Transverse colon (tissue), 4 donors: ENCODE measurements around the gene MBD3L2B. TPM values are rescaled to one million over a fixed set of nuclear protein-coding genes. Genes with fewer than 3 reads are reported as not detected.

Source experiments
- DNase-seq: peaks from one replicate; pipeline ENCODE4 v3.0.0-alpha.2; 2019
- H3K27ac ChIP-seq, 4 donors: fragments of 200-600 bp; sonication (generic); 2 replicates each; pipeline ENCODE4 v1.5.1; 2016 to 2018; ENCODE audit warnings: inconsistent platforms in 4 of 4
- H3K27me3 ChIP-seq: fragments of 200-600 bp; sonication (generic); 2 replicates; pipeline ENCODE4 v1.5.1; 2017; ENCODE audit warnings: inconsistent platforms
- H3K36me3 ChIP-seq, 4 donors: fragments of 200-600 bp; sonication (generic); 2 replicates each; pipeline ENCODE4 v1.5.1; 2017 to 2019; ENCODE audit warnings: inconsistent platforms in 4 of 4
- H3K4me1 ChIP-seq, 4 donors: fragments of 200-600 bp; sonication (generic); 2 replicates each; pipeline ENCODE4 v1.5.1; 2017 to 2020; ENCODE audit warnings: inconsistent platforms in 4 of 4
- H3K4me3 ChIP-seq, 4 donors: fragments of 200-600 bp; sonication (generic); 1 replicate in 1 of 4; 2 replicates in 3 of 4; pipeline versions ENCODE4 v1.5.1 to v1.6.1; 2017 to 2019; ENCODE audit warnings: inconsistent platforms in 4 of 4
- H3K9me3 ChIP-seq, 2 donors: fragments of 200-600 bp; sonication (generic); 2 replicates each; pipeline ENCODE4 v1.5.1; 2017 to 2019; ENCODE audit warnings: inconsistent platforms in 2 of 2
- EP300 ChIP-seq: sonication (generic); formaldehyde crosslinking; IDR thresholded peaks from one replicate; pipeline ENCODE4 v1.6.1; 2017; ENCODE audit warnings: antibody characterized with exemption, low read depth
- POLR2A ChIP-seq: fragments of 450-650 bp; IDR thresholded peaks from one replicate; pipeline ENCODE4 v1.6.1; 2016; ENCODE audit warnings: antibody characterized with exemption, mild to moderate bottlenecking, moderate library complexity
- POLR2AphosphoS5 ChIP-seq, 3 donors: sonication (generic); formaldehyde crosslinking; IDR thresholded peaks; one replicate each; pipeline ENCODE4 v1.6.1; 2016; ENCODE audit warnings: antibody characterized with exemption in 3 of 3
- WGBS, 2 donors: methylation state at CpG; one replicate each; pipeline ENCODE4 v1.1.5; 2018; ENCODE audit warnings: low coverage in 1 of 2; 5-methylcytosine and 5-hydroxymethylcytosine counted together
- in situ Hi-C, 4 donors: fragments of 200-750 bp; cut with MboI; loops; one replicate each; pipeline versions ENCODE4 v1.15.0 to v1.15.1; 2017; ENCODE audit warnings: low sequenced_read_pairs in 3 of 4, low pct_ligation_motif_present in 1 of 4, low pct_unique_long_range_greater_than_20kb in 1 of 4
- intact Hi-C: fragments of 100-400 bp; cut with DNase I; formaldehyde crosslinking; loops from one replicate; pipeline ENCODE4 v1.15.1; 2023; ENCODE audit warnings: low total_unique reads
- total RNA-seq, 4 donors: library from RNA; depleted of rRNA; stranded (reverse); fragments of >200 nt; gene quantifications; one replicate each; pipeline ENCODE4 v1.1.0, GENCODE V29; 2016
- TF ChIP-seq, protein P1 (sequence below), 5 experiments: fragments of 200-600 bp in 3 of 5; fragments of 450-650 bp in 2 of 5; sonication (generic) in 3 of 5; IDR thresholded peaks; 1 replicate in 2 of 5; 2 replicates in 3 of 5; pipeline ENCODE4 v1.5.1; 2016 to 2017; ENCODE audit warnings: antibody characterized with exemption in 5 of 5, inconsistent platforms in 3 of 5, mild to moderate bottlenecking in 2 of 5, moderate library complexity in 1 of 5

The MBD3L2B gene
- total RNA-seq, 4 donors from 2014 or later = not detected

DNA sequence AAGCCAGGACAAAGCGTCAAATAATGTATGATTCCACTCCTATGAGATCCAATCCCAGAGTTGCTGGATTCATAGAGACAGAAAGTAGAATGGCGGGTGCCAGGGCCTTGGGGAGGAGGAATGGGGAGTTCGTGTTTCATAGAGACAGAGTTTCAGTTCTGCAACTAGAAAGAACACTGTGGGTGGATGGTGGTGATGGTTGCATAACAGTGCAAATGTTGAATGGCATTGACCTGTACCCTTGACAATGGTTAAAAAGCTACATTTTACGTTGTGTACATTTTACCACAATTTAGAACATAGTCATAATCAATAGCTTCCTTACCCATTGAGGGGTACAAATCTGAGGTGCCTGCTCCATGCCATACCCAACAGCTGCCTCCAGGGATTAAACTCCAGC lies 33.4 kb downstream of the MBD3L2B start:
- DNase-seq = no peak
- WGBS, 2 donors = 53 to 67% methylated on average over 1 to 4 of the region's 4 CpGs
- intact Hi-C loops (no loop called here), in situ Hi-C loops (no loop called here)
- Histone ChIP-seq H3K27me3 (no peaks in the 10 kb centered on the region), H3K27ac (no peak overlapping the region), H3K4me1 (no peaks in the 10 kb centered on the region), H3K9me3 (peaks cover 0 to 3% of the 10 kb centered on the region in 2 donors), H3K36me3 (no peaks in the 10 kb centered on the region), H3K4me3 (no peak overlapping the region)
- TF ChIP-seq POLR2AphosphoS5 (IDR thresholded peaks at IDR 0.05) (no peak), EP300 (no peak)
- TF ChIP-seq, protein P1, sequence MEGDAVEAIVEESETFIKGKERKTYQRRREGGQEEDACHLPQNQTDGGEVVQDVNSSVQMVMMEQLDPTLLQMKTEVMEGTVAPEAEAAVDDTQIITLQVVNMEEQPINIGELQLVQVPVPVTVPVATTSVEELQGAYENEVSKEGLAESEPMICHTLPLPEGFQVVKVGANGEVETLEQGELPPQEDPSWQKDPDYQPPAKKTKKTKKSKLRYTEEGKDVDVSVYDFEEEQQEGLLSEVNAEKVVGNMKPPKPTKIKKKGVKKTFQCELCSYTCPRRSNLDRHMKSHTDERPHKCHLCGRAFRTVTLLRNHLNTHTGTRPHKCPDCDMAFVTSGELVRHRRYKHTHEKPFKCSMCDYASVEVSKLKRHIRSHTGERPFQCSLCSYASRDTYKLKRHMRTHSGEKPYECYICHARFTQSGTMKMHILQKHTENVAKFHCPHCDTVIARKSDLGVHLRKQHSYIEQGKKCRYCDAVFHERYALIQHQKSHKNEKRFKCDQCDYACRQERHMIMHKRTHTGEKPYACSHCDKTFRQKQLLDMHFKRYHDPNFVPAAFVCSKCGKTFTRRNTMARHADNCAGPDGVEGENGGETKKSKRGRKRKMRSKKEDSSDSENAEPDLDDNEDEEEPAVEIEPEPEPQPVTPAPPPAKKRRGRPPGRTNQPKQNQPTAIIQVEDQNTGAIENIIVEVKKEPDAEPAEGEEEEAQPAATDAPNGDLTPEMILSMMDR (IDR thresholded peaks at IDR 0.05) = no peak

DNA sequence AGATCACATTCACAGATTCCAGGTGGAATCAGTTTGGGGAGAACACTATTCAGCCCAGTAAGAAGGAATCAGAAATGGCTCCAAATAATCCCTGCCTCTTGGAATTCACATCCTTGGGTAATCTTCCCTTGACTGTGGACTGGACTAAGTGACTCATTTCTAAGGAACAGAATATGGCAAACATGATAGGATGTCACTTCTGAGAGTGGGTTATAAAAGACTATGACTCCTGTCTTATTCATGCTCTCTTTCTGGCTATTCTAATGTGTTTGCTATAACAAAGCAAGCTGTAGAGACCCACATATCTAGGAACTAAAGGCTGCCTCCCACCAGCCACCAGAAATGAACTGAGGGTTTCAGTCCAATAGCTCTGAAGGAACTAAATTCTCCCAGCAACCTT lies 37.8 kb downstream of the MBD3L2B start:
- Histone ChIP-seq H3K36me3 (no peaks in the 10 kb centered on the region), H3K4me1 (no peaks in the 10 kb centered on the region), H3K27ac (no peak overlapping the region), H3K27me3 (no peaks in the 10 kb centered on the region), H3K4me3 (no peak overlapping the region), H3K9me3 (peaks cover 0 to 3% of the 10 kb centered on the region in 2 donors)
- intact Hi-C loops (no loop called here), in situ Hi-C loops (no loop called here)
- no peak for TF ChIP-seq EP300
- no peak for TF ChIP-seq POLR2A
- TF ChIP-seq, protein P1 (IDR thresholded peaks at IDR 0.05) = no peak
- TF ChIP-seq POLR2AphosphoS5 (IDR thresholded peaks at IDR 0.05) = no peak
- DNase-seq = no peak

DNA sequence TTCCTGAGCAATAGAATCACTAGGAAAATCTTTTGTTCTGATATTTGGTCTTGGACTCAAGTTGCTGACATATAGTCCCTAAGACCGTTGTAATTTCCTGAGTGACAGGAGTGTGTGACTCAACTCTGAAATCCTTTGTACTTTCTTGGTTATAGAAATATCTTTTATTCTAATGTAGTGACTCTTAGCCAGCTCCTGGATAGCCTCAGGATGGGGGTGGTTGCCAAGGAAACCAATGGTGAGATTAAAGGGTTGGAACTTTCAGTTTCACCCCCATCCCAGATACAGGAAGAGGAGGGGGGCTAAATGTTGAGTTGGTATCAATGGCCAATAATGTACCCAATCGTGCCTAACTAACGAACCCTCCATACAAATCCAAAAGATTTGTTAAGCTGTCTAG lies 41.8 kb downstream of the MBD3L2B start:
- Histone ChIP-seq H3K36me3 (no peaks in the 10 kb centered on the region), H3K4me3 (no peak overlapping the region), H3K27ac (no peak overlapping the region), H3K9me3 (peaks cover 0 to 8% of the 10 kb centered on the region in 2 donors), H3K27me3 (no peaks in the 10 kb centered on the region), H3K4me1 (no peaks in the 10 kb centered on the region)
- in situ Hi-C loops (no loop called here), intact Hi-C loops (no loop called here)
- TF ChIP-seq POLR2AphosphoS5 (IDR thresholded peaks at IDR 0.05) (no peak), POLR2A (no peak), EP300 (no peak)
- TF ChIP-seq, protein P1 (IDR thresholded peaks at IDR 0.05) = no peak
- no peak for DNase-seq
- 71 to 74% methylated on average over 1 to 3 of the region's 3 CpGs for WGBS, 2 donors

DNA sequence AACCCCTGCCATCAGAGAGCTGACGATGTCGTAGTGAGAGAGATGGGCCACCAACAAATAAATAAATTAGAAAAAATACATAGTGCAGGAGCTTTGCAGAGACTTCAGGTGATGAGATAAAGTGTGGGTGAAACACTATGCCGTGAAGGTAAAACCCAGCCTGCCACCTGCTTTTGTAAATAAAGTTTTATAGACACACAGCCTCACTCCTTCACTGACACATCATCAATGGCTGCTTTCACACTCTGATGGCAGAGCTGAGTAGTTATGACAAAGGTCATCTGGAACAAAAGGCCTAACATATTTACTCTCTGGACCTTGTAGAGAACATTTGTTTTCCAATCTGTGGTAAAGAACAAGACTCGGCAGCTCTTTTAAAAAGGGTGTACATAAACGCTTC lies 45.0 kb downstream of the MBD3L2B start:
- Histone ChIP-seq H3K9me3 (peaks cover 0 to 8% of the 10 kb centered on the region in 2 donors), H3K36me3 (no peaks in the 10 kb centered on the region), H3K27me3 (no peaks in the 10 kb centered on the region), H3K4me1 (no peaks in the 10 kb centered on the region), H3K4me3 (no peak overlapping the region), H3K27ac (no peak overlapping the region)
- TF ChIP-seq POLR2A (no peak), EP300 (no peak), POLR2AphosphoS5 (IDR thresholded peaks at IDR 0.05) (no peak)
- TF ChIP-seq, protein P1 (IDR thresholded peaks at IDR 0.05) = no peak
- intact Hi-C loops (no loop called here), in situ Hi-C loops (no loop called here)
- 75 to 92% methylated on average over 5 of the region's 5 CpGs for WGBS, 2 donors
- DNase-seq = no peak
